Measurements from ENCODE around the gene KPNB1. TPM values are rescaled to one million over a fixed set of nuclear protein-coding genes. Genes with fewer than 3 reads are reported as not detected.

Gene KPNB1
- total and polyA plus RNA-seq, 2 of the 8 experiments (the other 6 are each of a cell fraction or from before 2014, with no cell fraction given): 171 to 625 TPM

- TF ChIP-seq, protein P1, sequence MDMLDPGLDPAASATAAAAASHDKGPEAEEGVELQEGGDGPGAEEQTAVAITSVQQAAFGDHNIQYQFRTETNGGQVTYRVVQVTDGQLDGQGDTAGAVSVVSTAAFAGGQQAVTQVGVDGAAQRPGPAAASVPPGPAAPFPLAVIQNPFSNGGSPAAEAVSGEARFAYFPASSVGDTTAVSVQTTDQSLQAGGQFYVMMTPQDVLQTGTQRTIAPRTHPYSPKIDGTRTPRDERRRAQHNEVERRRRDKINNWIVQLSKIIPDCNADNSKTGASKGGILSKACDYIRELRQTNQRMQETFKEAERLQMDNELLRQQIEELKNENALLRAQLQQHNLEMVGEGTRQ (IDR thresholded peaks at IDR 0.05; ENCODE audit: low read length): no peak
- TF ChIP-seq SUZ12 (IDR thresholded peaks at IDR 0.05; ENCODE audit: low read length): no peak
- TF ChIP-seq ASH2L (IDR thresholded peaks at IDR 0.05; ENCODE audit: low read length): no peak
- no peak for TF ChIP-seq NANOG (IDR thresholded peaks at IDR 0.05; ENCODE audit: insufficient read depth, low read depth, low read length, poor library complexity, severe bottlenecking)
- peak; percentile 63 for TF ChIP-seq PHF8 (conservative IDR thresholded peaks at IDR 0.05; ENCODE audit: low read depth, low read length)
- no peak for TF ChIP-seq HDAC6 (IDR thresholded peaks at IDR 0.05; ENCODE audit: low read depth, low read length)
- TF ChIP-seq SIX5 (IDR thresholded peaks at IDR 0.05; ENCODE audit: low read depth, low read length): no peak
- no peak for TF ChIP-seq BCL11A (IDR thresholded peaks at IDR 0.05; ENCODE audit: low read depth in 2 of 2, low read length in 2 of 2)
- TF ChIP-seq GABPA (IDR thresholded peaks at IDR 0.05; ENCODE audit: borderline replicate concordance, insufficient read depth, low read length): no peak
- no peak for TF ChIP-seq TEAD4 (IDR thresholded peaks at IDR 0.05; ENCODE audit: low read depth, low read length)
- TF ChIP-seq HDAC2 (IDR thresholded peaks at IDR 0.05; ENCODE audit: borderline replicate concordance in 1 of 2, low read depth in 2 of 2, low read length in 2 of 2): no peak
- no peak for TF ChIP-seq CTCF (IDR thresholded peaks at IDR 0.05; ENCODE audit: control extremely low read depth in 1 of 3, insufficient read depth in 1 of 3, low read depth in 1 of 3, low read length in 3 of 3)
- no peak for TF ChIP-seq TCF12 (IDR thresholded peaks at IDR 0.05; ENCODE audit: low read depth, low read length)
These were observed 44.2 kb downstream of the KPNB1 start, which contains the start of gene TBKBP1 (continued) for GRCh38 chr17:47693731-47694580.
